ENCODE results near the gene XYLT1. TPM values are rescaled to one million over a fixed set of nuclear protein-coding genes. Genes with fewer than 3 reads are reported as not detected.
A peak's percentile ranks its signal among the peaks of the same experiment; 100 is the strongest.

The XYLT1 gene
- total and polyA plus RNA-seq, 2 of the 4 experiments (the other 2 are of a cell fraction) = 9.0 to 12.7 TPM

DNA sequence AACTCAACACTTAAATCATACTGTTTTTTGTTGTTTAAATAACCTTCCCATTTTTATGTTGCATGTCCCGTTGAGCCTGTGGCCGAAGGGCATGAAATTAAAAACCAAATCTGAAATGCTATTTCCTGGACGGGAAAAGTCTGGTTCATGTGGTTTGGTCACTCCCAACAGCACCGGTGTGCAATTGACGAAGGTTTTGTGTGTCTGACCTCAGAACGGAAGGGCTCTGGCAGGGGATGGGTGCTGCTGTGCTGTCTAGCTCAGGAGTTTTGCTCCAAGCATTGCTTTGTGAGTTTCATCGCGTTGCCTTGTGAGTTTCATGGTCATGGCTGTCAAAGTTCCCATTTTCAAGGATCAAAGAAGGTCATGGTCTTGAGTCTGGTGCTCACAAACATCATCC, 363.3 kb downstream of the XYLT1 start:
- Histone ChIP-seq H4K5ac (ENCODE audit: low read depth, low read length) (no peak overlapping the region), H3K27me3 (ENCODE audit: control insufficient read depth, insufficient read depth, low read length) (no peaks in the 10 kb centered on the region), H3K56ac (ENCODE audit: extremely low read depth, insufficient read depth, low read length) (no peak overlapping the region), H3K4me3 (ENCODE audit: insufficient read depth, low read depth, low read length) (no peak overlapping the region), H3K23ac (ENCODE audit: low read depth, low read length) (no peak overlapping the region), H3K18ac (ENCODE audit: low read depth, low read length) (no peak overlapping the region), H2BK5ac (ENCODE audit: low read depth, low read length, poor library complexity, severe bottlenecking) (no peak overlapping the region), H3K4me2 (ENCODE audit: low read depth, low read length) (no peak overlapping the region), H2BK15ac (ENCODE audit: low read depth, low read length) (no peak overlapping the region), H3K79me1 (ENCODE audit: low read depth in 1 of 2, low read length in 2 of 2) (no peaks in the 10 kb centered on the region), H2BK120ac (ENCODE audit: low read depth, low read length) (no peak overlapping the region), H4K91ac (ENCODE audit: insufficient read depth, low read depth, low read length) (no peak overlapping the region), H3K36me3 (ENCODE audit: control insufficient read depth, insufficient read depth, low read length) (no peaks in the 10 kb centered on the region), H4K20me1 (ENCODE audit: insufficient read depth, low read length) (no peaks in the 10 kb centered on the region), H3K14ac (replicated peaks; ENCODE audit: low read depth, low read length) (no peak overlapping the region), H3K9me3 (ENCODE audit: control insufficient read depth, insufficient read depth, low read length) (no peaks in the 10 kb centered on the region), H2AK5ac (ENCODE audit: low read depth, low read length) (no peak overlapping the region), H3K4ac (ENCODE audit: low read depth, low read length) (no peak overlapping the region), H3K9ac (ENCODE audit: low read depth, low read length) (no peak overlapping the region), H2AFZ (replicated peaks; ENCODE audit: low read length, poor library complexity) (no peak overlapping the region), H4K8ac (ENCODE audit: low read depth in 2 of 2, low read length in 2 of 2) (no peak overlapping the region), H3K27ac (ENCODE audit: insufficient read depth, low read length) (no peak overlapping the region), H2AK9ac (replicated peaks; ENCODE audit: low read depth, low read length, poor library complexity) (peak overlapping the region; percentile 15), H3K4me1 (ENCODE audit: control insufficient read depth, insufficient read depth, low read length) (no peaks in the 10 kb centered on the region), H3K9me1 (ENCODE audit: insufficient read depth, low read length) (peaks cover 4% of the 10 kb centered on the region; the same call in 1 of the 2 replicates), H2BK20ac (ENCODE audit: low read depth, low read length) (no peak overlapping the region)
- dilution Hi-C loops (cut with HindIII; ENCODE audit: low sequenced_read_pairs, unreplicated experiment) (no loop called here), intact Hi-C loops (cut with micrococcal nuclease) (no loop called here), in situ Hi-C loops (cut with MboI; ENCODE audit: low sequenced_read_pairs) (no loop called here)
- TF ChIP-seq FOS (IDR thresholded peaks at IDR 0.05; ENCODE audit: low read depth, low read length) (no peak), POLR2A (IDR thresholded peaks at IDR 0.05; ENCODE audit: low read depth, low read length) (no peak), CHD1 (IDR thresholded peaks at IDR 0.05; ENCODE audit: low read depth, low read length) (no peak), RAD21 (IDR thresholded peaks at IDR 0.05; ENCODE audit: low read length) (no peak), SMC3 (IDR thresholded peaks at IDR 0.05; ENCODE audit: low read depth, low read length) (no peak), CEBPB (IDR thresholded peaks at IDR 0.05; ENCODE audit: low read depth, low read length) (no peak), NFE2L2 (IDR thresholded peaks at IDR 0.05; ENCODE audit: low read depth, low read length) (no peak), MXI1 (IDR thresholded peaks at IDR 0.05; ENCODE audit: borderline replicate concordance, low read depth, low read length) (no peak), BHLHE40 (IDR thresholded peaks at IDR 0.05; ENCODE audit: low read depth, low read length) (no peak)
- TF ChIP-seq, protein P1, sequence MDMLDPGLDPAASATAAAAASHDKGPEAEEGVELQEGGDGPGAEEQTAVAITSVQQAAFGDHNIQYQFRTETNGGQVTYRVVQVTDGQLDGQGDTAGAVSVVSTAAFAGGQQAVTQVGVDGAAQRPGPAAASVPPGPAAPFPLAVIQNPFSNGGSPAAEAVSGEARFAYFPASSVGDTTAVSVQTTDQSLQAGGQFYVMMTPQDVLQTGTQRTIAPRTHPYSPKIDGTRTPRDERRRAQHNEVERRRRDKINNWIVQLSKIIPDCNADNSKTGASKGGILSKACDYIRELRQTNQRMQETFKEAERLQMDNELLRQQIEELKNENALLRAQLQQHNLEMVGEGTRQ (IDR thresholded peaks at IDR 0.05; ENCODE audit: low read depth, low read length) = no peak
- TF ChIP-seq, protein P2, sequence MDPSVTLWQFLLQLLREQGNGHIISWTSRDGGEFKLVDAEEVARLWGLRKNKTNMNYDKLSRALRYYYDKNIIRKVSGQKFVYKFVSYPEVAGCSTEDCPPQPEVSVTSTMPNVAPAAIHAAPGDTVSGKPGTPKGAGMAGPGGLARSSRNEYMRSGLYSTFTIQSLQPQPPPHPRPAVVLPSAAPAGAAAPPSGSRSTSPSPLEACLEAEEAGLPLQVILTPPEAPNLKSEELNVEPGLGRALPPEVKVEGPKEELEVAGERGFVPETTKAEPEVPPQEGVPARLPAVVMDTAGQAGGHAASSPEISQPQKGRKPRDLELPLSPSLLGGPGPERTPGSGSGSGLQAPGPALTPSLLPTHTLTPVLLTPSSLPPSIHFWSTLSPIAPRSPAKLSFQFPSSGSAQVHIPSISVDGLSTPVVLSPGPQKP (IDR thresholded peaks at IDR 0.05; ENCODE audit: borderline replicate concordance, low read depth, low read length) = no peak
- TF ChIP-seq, protein P3, sequence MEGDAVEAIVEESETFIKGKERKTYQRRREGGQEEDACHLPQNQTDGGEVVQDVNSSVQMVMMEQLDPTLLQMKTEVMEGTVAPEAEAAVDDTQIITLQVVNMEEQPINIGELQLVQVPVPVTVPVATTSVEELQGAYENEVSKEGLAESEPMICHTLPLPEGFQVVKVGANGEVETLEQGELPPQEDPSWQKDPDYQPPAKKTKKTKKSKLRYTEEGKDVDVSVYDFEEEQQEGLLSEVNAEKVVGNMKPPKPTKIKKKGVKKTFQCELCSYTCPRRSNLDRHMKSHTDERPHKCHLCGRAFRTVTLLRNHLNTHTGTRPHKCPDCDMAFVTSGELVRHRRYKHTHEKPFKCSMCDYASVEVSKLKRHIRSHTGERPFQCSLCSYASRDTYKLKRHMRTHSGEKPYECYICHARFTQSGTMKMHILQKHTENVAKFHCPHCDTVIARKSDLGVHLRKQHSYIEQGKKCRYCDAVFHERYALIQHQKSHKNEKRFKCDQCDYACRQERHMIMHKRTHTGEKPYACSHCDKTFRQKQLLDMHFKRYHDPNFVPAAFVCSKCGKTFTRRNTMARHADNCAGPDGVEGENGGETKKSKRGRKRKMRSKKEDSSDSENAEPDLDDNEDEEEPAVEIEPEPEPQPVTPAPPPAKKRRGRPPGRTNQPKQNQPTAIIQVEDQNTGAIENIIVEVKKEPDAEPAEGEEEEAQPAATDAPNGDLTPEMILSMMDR (conservative IDR thresholded peaks at IDR 0.05; ENCODE audit: low read depth, low read length) = no peak
- ATAC-seq (ENCODE audit: low read depth) (no peak), DNase-seq (no peak)
- BruUV-seq (replicated peaks) = no TSS peak
- POLR2A ChIA-PET (ENCODE audit: unreplicated experiment) = no interaction called here
- WGBS, 2 experiments (ENCODE audit: extremely low coverage in 2 of 2, insufficient read length in 1 of 2) = 100% methylated on average over 1 of the region's 8 CpGs; no CpG with 5 or more reads in 1 of the 2 experiments
- CTCF ChIA-PET = interaction anchor here (0.6 kb wide), 1 partner anchor 28 kb away, joined by 4 read pairs; no protein-coding TSS in a partner anchor
